Tibial nerve (tissue), 4 donors: ENCODE results near the gene COL8A1. TPM values are rescaled to one million over a fixed set of nuclear protein-coding genes. Genes with fewer than 3 reads are reported as not detected.
"Not testable (repeated sequence)": the region's sequence is repeated elsewhere in the genome, so short reads cannot be mapped to it uniquely, and the experiment has no call there.

Experiments
- DNase-seq, 2 donors: peaks; one replicate each; pipeline ENCODE4 v3.0.0-alpha.2; 2019; ENCODE audit warnings: low spot score in 2 of 2
- H3K27ac ChIP-seq, 4 donors: fragments of 200-600 bp; sonication (generic) in 3 of 4; one replicate each; pipeline ENCODE4 v1.5.1; 2017 to 2019; ENCODE audit warnings: mild to moderate bottlenecking in 1 of 4
- H3K27me3 ChIP-seq, 2 donors: fragments of 200-600 bp; sonication (generic) in 1 of 2; one replicate each; pipeline versions ENCODE4 v1.5.1 to v1.6.0; 2017 to 2019
- H3K36me3 ChIP-seq, 3 donors: fragments of 200-600 bp; sonication (generic); one replicate each; pipeline ENCODE4 v1.5.1; 2018 to 2019
- H3K4me1 ChIP-seq, 4 donors: fragments of 200-600 bp; sonication (generic) in 3 of 4; one replicate each; pipeline ENCODE4 v1.5.1; 2017 to 2019
- H3K4me3 ChIP-seq, 4 donors: fragments of 200-600 bp; sonication (generic) in 3 of 4; one replicate each; pipeline ENCODE4 v1.5.1; 2017 to 2019; ENCODE audit warnings: mild to moderate bottlenecking in 1 of 4, moderate library complexity in 1 of 4
- H3K9me3 ChIP-seq, 4 donors: fragments of 200-600 bp; sonication (generic) in 3 of 4; one replicate each; pipeline ENCODE4 v1.5.1; 2017 to 2019
- EP300 ChIP-seq, 2 donors: sonication (generic); formaldehyde crosslinking; IDR thresholded peaks; one replicate each; pipeline ENCODE4 v1.6.1; 2017; ENCODE audit warnings: antibody characterized with exemption in 2 of 2, mild to moderate bottlenecking in 1 of 2
- POLR2A ChIP-seq, 2 donors: fragments of 450-650 bp; IDR thresholded peaks; one replicate each; pipeline ENCODE4 v1.6.1; 2017; ENCODE audit warnings: antibody characterized with exemption in 2 of 2, mild to moderate bottlenecking in 2 of 2, moderate library complexity in 2 of 2
- WGBS, 2 donors: methylation state at CpG; one replicate each; pipeline ENCODE4 v1.1.5; 2018; 5-methylcytosine and 5-hydroxymethylcytosine counted together
- total RNA-seq, 4 donors: library from RNA; depleted of rRNA; stranded (reverse); fragments of >200 nt; gene quantifications; one replicate each; pipeline ENCODE4 v1.1.0, GENCODE V29; 2016
- TF ChIP-seq, protein P1 (sequence below), 5 experiments: fragments of 200-600 bp in 3 of 5; fragments of 450-650 bp in 2 of 5; sonication (generic) in 3 of 5; IDR thresholded peaks; one replicate each; pipeline ENCODE4 v1.5.1; 2016 to 2019; ENCODE audit warnings: antibody characterized with exemption in 5 of 5, mild to moderate bottlenecking in 3 of 5, moderate library complexity in 2 of 5

COL8A1 gene
- total RNA-seq, 4 donors from 2014 or later = 144 to 217 (median 177) TPM

GRCh38 chr3:99724276-99724675 lies 85.9 kb downstream of the COL8A1 start:
- WGBS, 2 donors = 67 to 68% methylated on average over 1 of the region's 1 CpG
- H3K4me3 ChIP-seq = no peak overlapping the region
- DNase-seq = no peak
- no peaks in the 10 kb centered on the region for H3K9me3 ChIP-seq
- no peaks in the 10 kb centered on the region for H3K36me3 ChIP-seq
- H3K27ac ChIP-seq = no peak overlapping the region
- peaks cover 0 to 13% (median 3%) of the 10 kb centered on the region in 4 donors for H3K4me1 ChIP-seq
- TF ChIP-seq POLR2A (IDR thresholded peaks at IDR 0.05) (no peak), EP300 (IDR thresholded peaks at IDR 0.05) (no peak)
- TF ChIP-seq, protein P1, sequence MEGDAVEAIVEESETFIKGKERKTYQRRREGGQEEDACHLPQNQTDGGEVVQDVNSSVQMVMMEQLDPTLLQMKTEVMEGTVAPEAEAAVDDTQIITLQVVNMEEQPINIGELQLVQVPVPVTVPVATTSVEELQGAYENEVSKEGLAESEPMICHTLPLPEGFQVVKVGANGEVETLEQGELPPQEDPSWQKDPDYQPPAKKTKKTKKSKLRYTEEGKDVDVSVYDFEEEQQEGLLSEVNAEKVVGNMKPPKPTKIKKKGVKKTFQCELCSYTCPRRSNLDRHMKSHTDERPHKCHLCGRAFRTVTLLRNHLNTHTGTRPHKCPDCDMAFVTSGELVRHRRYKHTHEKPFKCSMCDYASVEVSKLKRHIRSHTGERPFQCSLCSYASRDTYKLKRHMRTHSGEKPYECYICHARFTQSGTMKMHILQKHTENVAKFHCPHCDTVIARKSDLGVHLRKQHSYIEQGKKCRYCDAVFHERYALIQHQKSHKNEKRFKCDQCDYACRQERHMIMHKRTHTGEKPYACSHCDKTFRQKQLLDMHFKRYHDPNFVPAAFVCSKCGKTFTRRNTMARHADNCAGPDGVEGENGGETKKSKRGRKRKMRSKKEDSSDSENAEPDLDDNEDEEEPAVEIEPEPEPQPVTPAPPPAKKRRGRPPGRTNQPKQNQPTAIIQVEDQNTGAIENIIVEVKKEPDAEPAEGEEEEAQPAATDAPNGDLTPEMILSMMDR (IDR thresholded peaks at IDR 0.05) = no peak
- H3K27me3 ChIP-seq = no peaks in the 10 kb centered on the region

GRCh38 chr3:99730870-99731269 lies 92.5 kb downstream of the COL8A1 start:
- H3K36me3 ChIP-seq = no peaks in the 10 kb centered on the region
- TF ChIP-seq POLR2A (IDR thresholded peaks at IDR 0.05) (no peak), EP300 (IDR thresholded peaks at IDR 0.05) (no peak)
- TF ChIP-seq, protein P1 (IDR thresholded peaks at IDR 0.05) = no peak
- WGBS, 2 donors = 34 to 38% methylated on average over 2 of the region's 2 CpGs

DNA sequence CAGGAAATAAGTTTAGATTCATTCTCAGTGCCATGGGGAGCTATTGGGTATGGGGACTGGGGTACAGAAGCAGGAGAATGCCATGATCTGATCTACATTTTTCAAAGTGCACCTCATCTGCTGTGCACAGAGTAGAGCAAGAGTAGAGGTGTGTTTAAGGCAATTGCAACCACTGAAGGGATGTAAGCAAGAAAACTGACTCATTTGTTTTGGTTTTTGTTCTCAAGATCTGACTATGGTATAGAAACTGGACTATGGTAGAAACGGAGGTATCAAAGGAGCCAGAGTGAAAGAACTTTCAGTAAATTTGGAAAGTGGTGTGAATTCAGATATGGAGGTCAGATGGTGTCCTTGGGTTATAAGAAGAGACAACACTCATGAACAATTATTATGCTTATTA lies 93.1 kb downstream of the COL8A1 start:
- no peak for DNase-seq
- Histone ChIP-seq H3K4me3 (no peak overlapping the region), H3K36me3 (no peaks in the 10 kb centered on the region), H3K27me3 (no peaks in the 10 kb centered on the region), H3K4me1 (no peaks in the 10 kb centered on the region), H3K9me3 (no peaks in the 10 kb centered on the region), H3K27ac (peak overlapping the region in 1 of 4 donors; percentile 75)
- TF ChIP-seq, protein P1 (IDR thresholded peaks at IDR 0.05) = no peak
- no peak for TF ChIP-seq POLR2A (IDR thresholded peaks at IDR 0.05)
- 84 to 97% methylated on average over 1 of the region's 1 CpG for WGBS, 2 donors

More at GRCh38 chr3:99730870-99731269, 92.5 kb downstream of the COL8A1 start:
- Histone ChIP-seq H3K4me1 (no peaks in the 10 kb centered on the region), H3K4me3 (no peak overlapping the region), H3K9me3 (no peaks in the 10 kb centered on the region), H3K27me3 (no peaks in the 10 kb centered on the region), H3K27ac (peak overlapping the region in 1 of 4 donors; percentile 75)
- no peak for DNase-seq

DNA sequence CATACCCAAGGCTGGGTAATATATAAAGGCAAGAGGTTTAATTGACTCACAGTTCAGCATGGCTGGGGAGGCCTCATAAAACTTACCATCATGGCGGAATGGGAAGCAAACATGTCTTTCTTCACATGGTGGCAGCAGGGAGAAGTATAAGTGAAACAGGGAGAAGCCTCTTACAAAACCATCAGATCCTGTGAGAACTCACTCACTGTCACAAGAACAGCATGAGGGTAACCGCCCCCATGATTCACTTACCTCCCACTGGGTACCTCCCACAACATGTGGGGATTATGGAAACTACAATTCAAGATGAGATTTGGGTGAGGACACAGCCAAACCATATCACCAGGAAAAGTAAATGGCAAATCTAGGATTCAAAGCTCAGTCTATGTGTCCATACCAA lies 102.0 kb downstream of the COL8A1 start:
- H3K4me1 ChIP-seq = peaks cover 0 to 13% (median 0%) of the 10 kb centered on the region in 4 donors
- 91% methylated on average over 2 of the region's 2 CpGs for WGBS, 2 donors
- DNase-seq, H3K9me3 ChIP-seq, H3K36me3 ChIP-seq, H3K27me3 ChIP-seq, H3K27ac ChIP-seq, H3K4me3 ChIP-seq: not testable (repeated sequence)

GRCh38 chr3:99741588-99741987 lies 103.2 kb downstream of the COL8A1 start:
- WGBS, 2 donors = 37 to 43% methylated on average over 2 of the region's 2 CpGs
- peak overlapping the region in 1 of 4 donors; percentile 43 for H3K27ac ChIP-seq

More at GRCh38 chr3:99741588-99741987, 103.2 kb downstream of the COL8A1 start:
- Histone ChIP-seq H3K27me3 (no peaks in the 10 kb centered on the region), H3K4me3 (no peak overlapping the region), H3K36me3 (peaks cover 0 to 10% (median 0%) of the 10 kb centered on the region in 3 donors), H3K4me1 (peaks cover 0 to 13% (median 0%) of the 10 kb centered on the region in 4 donors), H3K9me3 (peaks cover 0 to 8% (median 0%) of the 10 kb centered on the region in 4 donors)
- TF ChIP-seq, protein P1 (IDR thresholded peaks at IDR 0.05) = no peak
- TF ChIP-seq EP300 (IDR thresholded peaks at IDR 0.05) = peak in 1 of 2 donors; percentile 31
- peak in 1 of 2 donors; percentile 14 for DNase-seq
